ENCODE measurements around the gene GAS7.
"Not testable (repeated sequence)": the region's sequence is repeated elsewhere in the genome, so short reads cannot be mapped to it uniquely, and the experiment has no call there.

GAS7 gene

DNA sequence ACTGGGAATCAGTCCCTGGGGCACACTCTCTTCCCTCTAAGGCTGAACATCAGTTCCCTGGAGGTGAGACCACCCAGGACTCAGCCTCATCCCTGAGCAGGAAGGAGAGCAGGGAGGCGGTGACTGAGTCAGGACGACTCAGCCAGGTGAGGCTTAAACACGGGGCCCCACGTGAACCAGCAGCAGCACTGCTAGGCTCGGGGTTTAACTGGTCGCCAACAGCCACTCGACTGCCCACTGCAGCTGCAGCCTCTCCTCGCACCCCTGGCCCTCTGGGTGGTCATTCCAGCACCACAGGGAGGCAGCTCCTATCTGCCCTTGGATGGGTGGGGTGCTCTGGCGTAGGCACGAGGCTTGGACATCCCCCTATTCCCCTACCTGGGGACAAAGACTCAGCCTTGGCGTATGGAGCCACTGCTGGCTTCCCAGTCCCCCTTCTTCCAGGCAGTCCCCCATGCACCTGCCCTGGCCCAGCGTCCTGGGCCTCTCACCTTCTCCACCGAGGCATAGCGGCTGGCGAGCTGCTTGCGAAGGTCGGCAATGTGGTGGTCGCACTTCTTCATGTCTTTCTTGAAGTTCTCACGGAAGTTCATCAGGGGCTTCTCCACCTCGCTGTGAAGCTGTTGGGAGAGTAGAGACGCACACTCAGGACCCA, 272.1 kb downstream of the GAS7 start:
- intact Hi-C loops (cut with DNase I): loop anchor here (10.0 kb wide), 2 partner anchors 119 to 299 kb away; no protein-coding TSS in a partner anchor
- no peak for DNase-seq

DNA sequence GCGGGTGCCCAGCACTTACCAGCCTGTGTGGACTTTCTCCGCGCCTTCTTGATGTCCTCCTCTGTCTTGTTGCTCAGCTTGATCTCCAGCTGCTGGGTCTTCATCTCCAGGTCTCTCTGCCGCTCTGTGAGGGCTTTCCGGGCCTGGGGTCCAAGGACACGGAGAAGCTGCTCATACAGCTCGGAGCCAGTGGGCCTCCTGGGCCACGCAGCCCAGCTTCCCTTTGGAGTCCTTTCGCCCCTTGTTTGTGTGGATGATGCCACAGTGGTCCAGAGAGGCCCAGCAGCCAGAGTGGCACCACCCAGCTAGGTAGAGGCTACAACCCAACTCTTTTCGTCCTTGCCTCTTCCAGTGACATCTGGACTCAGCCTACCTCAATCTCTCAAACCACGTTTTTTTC, 272.9 kb downstream of the GAS7 start:
- intact Hi-C loops (cut with DNase I): loop anchor here (10.0 kb wide), 2 partner anchors 119 to 299 kb away; no protein-coding TSS in a partner anchor
- no peak for DNase-seq

DNA sequence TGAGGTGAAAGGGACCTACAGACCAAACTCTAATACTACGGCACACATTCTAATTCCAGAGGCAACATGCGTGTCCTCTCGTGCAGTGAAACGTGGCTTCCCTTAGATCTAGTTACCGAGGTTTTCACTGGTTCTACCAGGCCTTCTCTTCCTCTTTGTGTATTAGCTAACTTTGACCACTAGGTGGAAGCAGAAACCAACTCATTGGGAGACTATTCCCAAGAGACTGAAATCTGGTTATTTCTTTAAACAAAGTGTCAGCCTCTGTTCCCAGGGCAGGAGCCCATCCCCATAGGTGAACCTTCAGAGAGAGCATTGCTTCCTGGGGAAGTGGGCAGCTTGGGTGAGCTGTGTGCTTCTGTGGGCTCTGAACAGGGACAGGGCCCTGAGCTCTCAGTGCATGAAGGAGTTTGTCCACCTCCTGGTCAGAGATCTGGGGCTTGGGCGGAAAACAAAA, 273.6 kb downstream of the GAS7 start:
- DNase-seq: peak in 11 of 42 donors; percentile 29 to 79 (median 52)
- intact Hi-C loops (cut with DNase I): loop anchor here (10.0 kb wide), 2 partner anchors 120 to 300 kb away; no protein-coding TSS in a partner anchor

DNA sequence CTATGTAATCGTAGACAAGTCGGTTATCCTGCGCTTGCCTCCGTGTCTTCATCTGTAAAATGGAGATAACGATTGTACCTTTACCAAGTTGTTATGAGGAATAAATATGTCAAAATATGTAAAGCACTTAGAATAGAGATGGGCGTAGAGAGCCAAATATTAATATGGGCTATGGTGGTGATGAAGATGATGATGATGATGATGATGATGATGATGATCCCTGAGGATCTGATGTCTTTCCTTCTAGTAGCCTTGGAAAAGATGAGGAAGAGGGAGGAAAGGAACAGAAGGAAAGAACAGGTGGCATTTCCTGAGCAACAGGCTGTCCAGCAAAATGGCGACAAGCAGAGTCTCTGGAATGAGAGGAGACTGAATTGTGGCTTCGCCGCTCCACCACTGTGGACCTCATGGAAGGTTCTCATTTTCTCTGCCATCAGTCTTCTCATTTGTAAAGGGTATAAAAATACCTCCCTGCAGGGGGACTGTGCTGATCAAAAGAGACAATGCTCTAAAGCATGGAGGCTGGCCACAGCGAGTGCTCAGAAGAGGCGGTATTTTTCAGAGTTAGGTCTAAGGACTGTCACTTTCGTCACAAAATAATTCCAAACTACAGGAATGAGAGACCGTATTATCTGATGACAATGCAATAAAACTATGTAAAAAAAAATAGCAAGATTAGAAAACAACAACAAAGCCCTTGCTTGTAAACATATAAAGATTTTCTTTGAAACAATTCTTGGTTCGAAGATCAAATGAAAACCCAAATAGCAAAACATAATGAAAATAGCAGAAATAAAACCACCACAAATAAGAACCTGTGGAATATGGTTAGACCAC, 276.2 kb downstream of the GAS7 start:
- intact Hi-C loops (cut with DNase I): loop anchor here (10.0 kb wide), 2 partner anchors 123 to 303 kb away; no protein-coding TSS in a partner anchor
- no peak for DNase-seq

DNA sequence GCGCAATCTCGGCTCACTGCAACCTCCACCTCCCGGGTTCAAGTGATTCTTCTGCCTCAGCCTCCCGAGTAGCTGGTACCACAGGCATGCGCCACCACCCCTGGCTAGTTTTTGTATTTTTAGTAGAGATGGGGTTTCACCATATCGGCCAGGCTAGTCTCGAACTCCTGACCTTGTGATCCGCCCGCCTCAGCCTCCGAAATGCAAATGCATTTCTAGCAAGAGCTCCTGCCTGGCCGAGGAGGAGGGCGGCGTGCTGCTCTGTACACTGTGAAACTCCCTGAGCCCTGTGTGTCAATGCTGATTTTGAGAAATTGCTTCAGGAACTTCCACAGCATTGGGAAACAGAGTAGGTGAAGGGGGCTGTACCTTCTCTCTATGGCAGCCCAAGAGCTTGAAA, 277.2 kb downstream of the GAS7 start:
- DNase-seq: not testable (repeated sequence)
- intact Hi-C loops (cut with DNase I): loop anchor here (10.0 kb wide), 2 partner anchors 124 to 304 kb away; no protein-coding TSS in a partner anchor

DNA sequence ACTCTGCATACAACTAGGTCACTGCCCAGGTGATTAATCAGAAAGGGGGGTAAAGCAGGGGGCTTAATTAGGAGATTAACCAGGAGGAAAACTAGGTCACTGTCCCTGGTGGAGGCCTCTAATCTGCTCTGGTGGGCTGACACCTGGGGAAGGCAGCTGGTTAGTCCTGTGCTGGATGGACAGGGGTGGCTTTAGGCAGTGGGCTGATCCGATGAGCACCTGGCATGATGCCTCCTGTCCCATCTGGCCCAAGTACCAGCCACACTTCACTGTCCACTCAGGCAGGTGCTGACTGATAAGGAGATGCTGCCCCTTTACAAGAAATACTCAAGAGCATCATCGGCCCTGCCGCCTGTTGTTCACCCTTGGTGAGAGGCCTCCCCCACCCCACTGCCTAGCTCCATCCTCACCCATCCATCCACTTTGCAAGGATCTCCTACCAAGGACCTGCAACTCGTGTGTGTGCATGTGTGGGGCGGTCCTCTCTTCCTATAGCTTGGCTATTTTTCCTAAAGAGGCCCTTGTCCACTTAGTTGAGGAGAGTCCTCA, 279.5 kb downstream of the GAS7 start:
- DNase-seq: no peak
- intact Hi-C loops (cut with DNase I): no loop called here

DNA sequence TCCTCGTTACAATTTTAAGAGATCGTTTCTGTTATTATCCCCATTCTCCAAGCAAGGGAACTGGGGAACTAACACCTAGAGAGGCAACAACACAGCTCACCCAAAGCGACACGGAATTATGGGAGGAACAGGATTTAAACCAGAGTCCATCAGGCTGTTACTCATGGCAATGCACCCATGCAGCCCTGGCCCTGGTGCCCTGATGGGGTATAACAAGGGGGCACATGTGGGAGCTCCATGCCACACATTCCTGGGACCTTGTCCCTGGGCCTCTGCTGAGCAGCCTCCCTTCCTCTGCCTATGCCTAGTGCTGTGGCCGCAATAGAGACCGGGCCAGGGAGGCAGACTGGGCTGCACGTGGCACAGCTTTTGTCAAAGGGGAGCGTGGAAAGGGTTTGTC, 280.1 kb downstream of the GAS7 start:
- intact Hi-C loops (cut with DNase I): no loop called here
- no peak for DNase-seq

DNA sequence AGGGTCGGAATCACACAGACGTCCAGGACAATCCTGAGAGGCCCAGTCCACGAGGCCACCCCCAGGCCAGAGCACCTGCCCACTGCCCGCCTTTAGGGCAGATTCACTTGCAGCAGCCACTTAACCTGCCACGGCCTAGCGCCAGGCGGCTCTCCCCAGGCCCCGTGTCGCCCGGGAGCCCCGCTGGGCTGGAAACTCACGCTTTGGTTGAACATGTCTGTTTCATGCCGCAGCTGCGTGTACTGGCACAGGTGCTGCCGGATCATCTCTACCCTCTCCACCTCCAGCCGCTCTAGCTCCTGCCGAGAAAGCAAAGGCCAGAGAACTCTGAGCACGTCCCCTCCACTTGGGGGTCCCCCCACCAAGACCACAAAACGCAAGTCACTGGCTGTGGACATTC, 280.6 kb downstream of the GAS7 start:
- intact Hi-C loops (cut with DNase I): no loop called here
- DNase-seq: no peak

DNA sequence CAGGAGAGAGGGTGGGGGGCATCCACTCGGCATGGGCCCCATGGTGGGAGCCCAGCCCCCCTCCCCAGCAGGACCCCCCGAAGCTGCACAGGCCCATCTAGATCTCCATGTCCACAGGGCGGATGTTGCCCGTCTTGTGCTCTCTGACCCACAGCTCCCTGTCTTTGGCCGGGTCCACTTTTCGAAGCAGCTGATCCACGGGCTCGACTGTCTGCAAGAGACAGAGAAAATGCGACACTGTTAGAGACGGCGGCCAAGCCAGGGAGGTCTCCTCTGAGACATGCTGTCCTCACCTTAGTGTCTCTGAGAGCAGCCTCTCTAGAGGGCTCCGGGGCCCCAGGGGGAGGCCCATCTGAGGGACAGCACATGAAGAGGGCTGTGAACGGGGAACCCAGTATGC, 281.3 kb downstream of the GAS7 start:
- DNase-seq: no peak
- intact Hi-C loops (cut with DNase I): no loop called here

DNA sequence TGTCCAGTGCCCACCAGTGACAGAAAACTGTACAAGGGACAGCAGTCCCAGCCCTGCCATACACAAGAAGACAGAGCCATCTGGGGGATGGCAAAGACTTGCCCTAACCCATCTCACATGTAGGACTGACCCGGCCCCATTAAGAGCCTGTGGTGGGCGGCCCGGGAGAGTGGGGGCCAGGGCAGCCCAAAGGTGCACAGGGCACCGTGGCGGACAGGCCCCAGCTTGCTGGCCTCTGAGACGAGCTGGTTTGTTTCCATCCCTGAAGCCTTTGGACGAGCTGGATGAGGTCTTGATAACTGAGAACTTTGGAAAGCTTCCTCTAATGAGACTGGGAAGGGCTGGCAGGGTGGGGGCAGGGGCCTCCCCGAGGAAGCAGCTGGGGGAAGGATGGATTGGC, 282.3 kb downstream of the GAS7 start:
- no peak for DNase-seq

DNA sequence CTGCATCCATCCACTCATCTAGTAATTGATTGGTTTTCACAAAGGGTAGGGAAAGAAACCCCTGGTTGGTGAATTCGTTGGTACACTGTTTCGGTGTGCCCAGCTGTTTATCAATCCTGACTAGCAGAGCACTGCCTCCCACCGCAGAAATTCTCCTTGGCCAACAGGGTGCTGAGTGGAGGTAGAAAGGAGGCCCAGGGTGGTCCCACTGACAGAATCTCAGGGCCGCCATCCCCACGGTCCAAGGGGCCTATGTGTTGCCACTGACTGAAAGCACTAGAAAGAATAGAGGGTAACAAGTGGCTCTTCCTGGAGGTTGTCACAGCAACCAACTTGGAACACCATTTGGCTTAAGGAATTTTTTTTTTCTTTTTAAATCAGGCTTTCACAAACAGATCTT, 284.9 kb downstream of the GAS7 start:
- intact Hi-C loops (cut with DNase I): no loop called here
- DNase-seq: no peak

More for the DNA sequence above, 282.3 kb downstream of the GAS7 start:
- intact Hi-C loops (cut with DNase I): no loop called here

DNA sequence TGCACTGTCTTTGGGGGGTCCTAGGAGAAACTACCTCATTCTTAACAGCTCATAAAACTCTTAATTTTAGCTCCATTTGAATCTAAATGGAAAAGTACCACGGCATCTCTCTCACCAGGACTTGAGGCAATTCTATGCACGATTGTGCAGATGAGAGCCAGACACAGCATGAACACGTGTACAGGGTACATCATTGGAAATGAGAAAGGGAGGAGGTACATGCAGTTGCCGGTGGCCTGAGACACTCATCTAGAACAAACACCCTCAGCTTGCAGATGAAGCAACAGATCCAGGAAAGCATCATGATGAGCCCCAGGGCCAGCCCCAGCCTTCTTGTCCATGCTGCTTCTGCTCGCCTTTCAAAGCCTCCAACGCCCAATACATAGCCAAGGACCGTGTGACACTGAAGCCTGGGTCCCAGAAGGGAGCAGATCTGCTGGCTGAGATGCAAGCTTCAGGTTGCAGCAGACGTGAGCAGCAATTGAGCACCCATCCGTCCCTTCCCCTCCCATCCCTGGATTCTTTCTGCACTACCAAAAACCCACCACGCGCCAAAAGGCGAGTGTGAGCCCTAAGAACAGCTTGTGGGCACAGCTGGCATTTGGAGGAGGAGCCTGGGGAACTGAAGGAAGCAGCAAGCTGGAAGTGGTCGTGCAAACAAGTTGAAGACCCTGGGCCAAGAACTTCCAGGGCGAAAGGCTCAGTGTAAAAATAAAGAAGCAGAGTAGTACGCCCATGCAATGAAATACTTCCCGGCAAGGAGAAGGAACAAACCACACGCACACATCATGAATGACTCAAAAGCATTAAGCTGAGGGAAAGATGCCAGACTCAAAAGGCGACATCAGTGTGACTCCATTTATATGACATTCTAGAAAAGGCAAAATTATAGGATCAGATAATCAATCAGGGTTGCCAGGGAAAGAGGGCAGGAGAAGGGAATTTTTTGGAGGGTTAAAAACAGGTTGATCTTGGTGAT, 286.0 kb downstream of the GAS7 start:
- peak in 10 of 42 donors; percentile 35 to 66 (median 50) for DNase-seq
- intact Hi-C loops (cut with DNase I): no loop called here

DNA sequence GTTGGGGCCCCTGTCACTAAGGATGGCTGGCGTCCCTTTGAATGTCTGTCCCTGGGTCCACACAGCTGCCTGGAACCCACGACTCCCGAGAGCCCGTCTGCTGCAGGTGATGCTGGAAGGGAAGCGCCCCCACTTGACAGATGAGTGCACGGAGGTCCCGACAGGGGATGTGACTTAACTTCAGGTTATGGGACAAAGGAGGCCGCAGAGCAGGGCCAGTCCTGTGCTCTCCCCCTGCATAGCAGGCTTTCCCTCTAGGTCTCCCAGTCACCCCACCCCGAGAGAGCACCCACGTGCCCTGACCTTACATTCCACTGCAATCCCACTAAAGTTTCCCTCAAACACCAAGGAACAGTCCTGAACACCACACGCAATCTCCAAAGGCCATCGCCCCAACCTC, 287.3 kb downstream of the GAS7 start:
- DNase-seq: no peak
- intact Hi-C loops (cut with DNase I): no loop called here

DNA sequence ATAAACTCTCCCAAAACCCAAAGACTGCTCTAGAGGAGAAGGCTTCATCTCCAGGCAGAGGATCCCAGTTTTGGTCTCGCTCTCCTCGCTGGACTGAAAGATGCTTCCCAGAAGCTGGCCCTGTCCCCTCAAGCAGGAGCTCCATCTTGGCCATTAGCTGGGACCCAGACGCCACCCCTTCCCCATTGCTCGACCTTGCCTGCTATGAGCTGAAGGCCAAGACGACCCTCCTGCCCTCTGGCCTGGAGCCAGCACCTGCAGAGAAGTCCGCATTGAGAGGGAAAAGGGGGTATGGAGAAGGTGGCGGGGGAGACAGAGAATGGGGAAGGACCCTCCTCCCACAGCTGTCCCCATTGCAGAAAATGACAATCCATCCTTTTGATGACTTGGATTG, 289.8 kb downstream of the GAS7 start:
- DNase-seq: no peak
- intact Hi-C loops (cut with DNase I): loop anchor here (10.0 kb wide), 1 partner anchor 706 kb away; no protein-coding TSS in a partner anchor

DNA sequence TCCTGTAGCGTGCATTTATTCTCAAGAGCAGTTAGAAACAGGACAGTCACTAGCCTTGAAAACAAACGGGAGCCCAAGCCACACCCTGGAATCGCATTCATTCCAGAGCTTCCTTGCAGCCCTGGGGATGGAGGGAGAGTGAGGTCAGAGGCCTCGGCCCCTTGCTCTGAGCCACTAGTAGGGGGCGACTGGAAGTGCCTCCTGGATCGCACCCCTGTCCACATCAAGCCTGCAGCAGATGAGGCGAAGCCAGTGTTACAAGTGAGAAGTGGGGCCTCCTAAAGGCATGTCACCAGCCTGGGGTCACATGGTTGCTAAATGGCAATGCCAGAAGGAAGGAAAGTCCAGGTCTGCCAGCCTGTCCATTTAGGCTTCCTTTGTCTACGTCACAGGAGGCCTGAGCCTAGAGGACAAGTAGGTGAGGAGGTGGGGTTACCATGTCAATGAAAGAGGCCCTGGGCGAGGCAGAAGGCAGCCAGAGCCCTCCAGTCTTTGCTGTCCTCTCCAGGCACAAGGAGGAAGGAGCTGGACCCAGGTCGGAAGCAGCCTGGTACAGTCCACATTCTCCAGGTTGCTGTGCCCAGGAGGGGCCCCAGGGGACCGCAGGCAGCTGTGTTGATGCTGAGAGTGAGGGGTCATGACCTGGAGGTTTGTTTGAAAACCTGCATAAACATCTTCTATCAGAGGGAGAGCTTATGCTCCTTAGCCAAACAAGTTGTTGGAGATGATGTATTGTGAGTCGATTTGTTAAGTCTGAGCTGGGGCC, 290.3 kb downstream of the GAS7 start:
- DNase-seq: no peak
- intact Hi-C loops (cut with DNase I): loop anchor here (10.0 kb wide), 1 partner anchor 707 kb away; no protein-coding TSS in a partner anchor

DNA sequence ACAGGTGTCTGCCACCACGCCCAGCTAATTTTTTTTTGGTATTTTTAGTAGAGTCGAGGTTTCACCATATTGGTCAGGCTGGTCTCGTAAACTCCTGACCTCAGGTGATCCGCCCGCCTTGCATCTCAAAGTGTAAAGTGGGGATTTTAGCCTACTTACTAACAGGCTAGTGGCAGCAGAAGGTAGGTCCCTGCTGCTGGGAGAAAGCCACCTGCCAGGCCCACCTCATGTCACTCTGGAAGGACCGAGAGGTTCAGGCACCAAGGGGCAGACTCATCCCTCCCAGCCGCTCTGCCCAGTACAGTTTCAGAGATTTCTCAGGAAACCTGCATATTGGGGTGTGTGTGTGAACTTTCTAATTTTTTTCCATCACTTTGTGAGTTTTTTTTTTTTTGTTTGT, 291.3 kb downstream of the GAS7 start:
- intact Hi-C loops (cut with DNase I): loop anchor here (10.0 kb wide), 1 partner anchor 708 kb away; no protein-coding TSS in a partner anchor
- DNase-seq: no peak

DNA sequence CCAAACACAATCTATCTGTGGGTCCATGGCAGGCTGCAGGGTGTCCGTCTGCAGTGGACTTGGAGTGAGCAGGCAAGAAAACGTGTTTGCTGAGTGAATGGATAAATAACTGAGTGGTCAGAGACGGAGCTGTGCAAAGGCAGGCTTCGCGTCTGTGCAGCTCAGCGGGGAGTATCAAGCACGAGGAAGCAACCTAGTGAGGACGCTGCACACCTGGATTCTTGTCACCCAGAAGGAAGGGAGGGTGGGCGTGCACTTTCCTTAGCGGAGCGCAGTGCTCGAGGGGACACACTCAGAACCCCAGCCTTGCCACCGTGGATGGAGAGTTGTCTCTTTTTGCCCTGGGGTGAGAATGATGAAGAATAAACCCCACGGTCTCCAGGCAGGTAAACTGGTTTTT, 291.8 kb downstream of the GAS7 start:
- intact Hi-C loops (cut with DNase I): loop anchor here (10.0 kb wide), 1 partner anchor 708 kb away; no protein-coding TSS in a partner anchor
- DNase-seq: no peak

DNA sequence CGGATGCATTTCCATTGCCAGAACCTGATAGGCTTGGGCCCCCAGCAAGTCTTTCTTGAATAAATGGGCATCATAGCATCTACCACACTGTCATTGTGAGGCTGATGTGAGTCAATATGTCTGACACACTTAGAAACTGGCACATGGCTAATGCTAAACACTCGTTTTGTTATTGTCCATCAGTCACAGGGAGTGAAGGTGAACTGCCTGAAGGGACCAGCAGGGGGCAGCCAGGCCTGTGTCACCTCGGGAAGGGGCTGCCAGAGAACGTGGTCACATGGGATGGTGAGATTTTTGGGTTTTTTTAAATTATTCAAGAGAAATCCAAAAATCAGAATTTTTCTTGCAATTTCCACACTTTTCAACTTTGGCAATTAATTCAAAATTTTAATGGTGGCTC, 292.5 kb downstream of the GAS7 start:
- intact Hi-C loops (cut with DNase I): loop anchor here (10.0 kb wide), 1 partner anchor 709 kb away; no protein-coding TSS in a partner anchor
- peak in 39 of 42 donors; percentile 31 to 83 (median 58) for DNase-seq

All from head of caudate nucleus (tissue), 42 donors.